Mononuclear cell (primary cell): ENCODE results near the gene ZNF630. TPM values are rescaled to one million over a fixed set of nuclear protein-coding genes. Genes with fewer than 3 reads are reported as not detected.
A peak's percentile ranks its signal among the peaks of the same experiment; 100 is the strongest.
"Not testable (repeated sequence)": the region's sequence is repeated elsewhere in the genome, so short reads cannot be mapped to it uniquely, and the experiment has no call there.

Experiments used
- H3K27me3 ChIP-seq: 2 replicates; pipeline ENCODE4 v1.6.0; 2011; ENCODE audit warnings: low read length, control low read depth; ENCODE audit not compliant: insufficient read depth
- H3K4me1 ChIP-seq: 2 replicates; pipeline ENCODE4 v1.5.1; 2011; ENCODE audit warnings: mild to moderate bottlenecking, low read length, control low read depth; ENCODE audit not compliant: insufficient read depth
- H3K4me3 ChIP-seq: 2 replicates; pipeline ENCODE4 v1.5.1; 2011; ENCODE audit warnings: mild to moderate bottlenecking, low read length, moderate library complexity
- H3K9me3 ChIP-seq: 2 replicates; pipeline ENCODE4 v1.5.1; 2011; ENCODE audit warnings: low read depth, mild to moderate bottlenecking, control low read depth, low read length
- total RNA-seq: library from RNA; depleted of rRNA; stranded (reverse); fragments of >200 nt; gene quantifications from one replicate; pipeline ENCODE4 v1.2.3, GENCODE V29; 2012

Gene ZNF630
- total RNA-seq, 1 donor = 1.6 TPM

- H3K4me3 ChIP-seq = no peak overlapping the region
- no peaks in the 10 kb centered on the region for H3K4me1 ChIP-seq
- peaks cover 18% of the 10 kb centered on the region for H3K9me3 ChIP-seq
- no peaks in the 10 kb centered on the region for H3K27me3 ChIP-seq
Measured at GRCh38 chrX:48058621-48059295, 12.7 kb downstream of the ZNF630 start.

DNA sequence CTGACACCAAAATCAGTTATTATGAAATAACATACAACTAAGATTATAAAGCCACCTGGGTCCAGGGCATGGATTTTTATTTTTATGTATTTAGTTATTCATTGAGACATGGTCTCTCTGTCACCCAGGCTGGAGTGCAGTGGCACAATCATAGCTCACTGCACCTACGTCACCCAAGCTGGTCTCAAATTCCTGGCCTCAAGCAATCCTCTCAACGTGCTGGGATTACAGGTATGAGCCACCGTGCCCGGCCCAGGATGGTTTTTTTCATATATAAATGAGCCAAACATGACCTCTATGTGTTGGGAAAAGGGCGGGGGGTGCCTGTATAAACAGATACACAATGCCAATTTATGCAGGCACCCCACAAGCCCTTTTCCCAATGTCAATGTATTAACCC, 24.6 kb downstream of the ZNF630 start:
- no peaks in the 10 kb centered on the region for H3K4me1 ChIP-seq
- H3K4me3 ChIP-seq = no peak overlapping the region
- no peaks in the 10 kb centered on the region for H3K27me3 ChIP-seq
- no peaks in the 10 kb centered on the region for H3K9me3 ChIP-seq

- no peaks in the 10 kb centered on the region for H3K27me3 ChIP-seq
- no peaks in the 10 kb centered on the region for H3K9me3 ChIP-seq
- H3K4me3 ChIP-seq = no peak overlapping the region
- H3K4me1 ChIP-seq = no peaks in the 10 kb centered on the region
Measured at GRCh38 chrX:48045410-48046311, 25.8 kb downstream of the ZNF630 start.

DNA sequence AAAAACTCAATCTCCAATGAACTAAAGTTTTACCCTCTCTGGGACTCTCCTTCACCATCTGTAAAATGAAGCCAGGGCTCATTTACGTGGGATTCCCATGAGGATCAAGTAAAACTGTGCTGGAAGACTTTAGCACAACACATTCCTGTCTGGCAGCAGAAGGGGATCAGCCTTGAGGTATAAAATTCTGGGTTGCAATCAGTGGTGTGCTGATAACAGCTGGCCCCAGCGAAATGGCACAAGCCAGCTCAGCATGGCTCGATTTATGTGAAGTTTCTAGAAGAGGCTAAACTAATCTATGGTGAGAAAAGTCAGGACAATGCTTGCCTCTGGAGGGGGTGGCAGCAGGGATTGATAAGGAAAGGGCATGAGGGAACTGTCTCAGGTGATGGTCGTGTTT, 28.4 kb downstream of the ZNF630 start:
- H3K4me3 ChIP-seq = no peak overlapping the region
- H3K27me3 ChIP-seq = no peaks in the 10 kb centered on the region
- no peaks in the 10 kb centered on the region for H3K9me3 ChIP-seq
- no peaks in the 10 kb centered on the region for H3K4me1 ChIP-seq

GRCh38 chrX:48035891-48036290, 35.5 kb downstream of the ZNF630 start:
- Histone ChIP-seq H3K4me3 (no peak overlapping the region), H3K4me1 (no peaks in the 10 kb centered on the region), H3K9me3 (no peaks in the 10 kb centered on the region), H3K27me3 (no peaks in the 10 kb centered on the region)

GRCh38 chrX:48030641-48031173, 40.7 kb downstream of the ZNF630 start:
- not testable (repeated sequence) for H3K4me1 ChIP-seq, H3K27me3 ChIP-seq, H3K9me3 ChIP-seq, H3K4me3 ChIP-seq

GRCh38 chrX:48030237-48030636, 41.2 kb downstream of the ZNF630 start:
- no peaks in the 10 kb centered on the region for H3K9me3 ChIP-seq
- H3K27me3 ChIP-seq = no peaks in the 10 kb centered on the region
- H3K4me1 ChIP-seq = peaks cover 4% of the 10 kb centered on the region
- H3K4me3 ChIP-seq = no peak overlapping the region

DNA sequence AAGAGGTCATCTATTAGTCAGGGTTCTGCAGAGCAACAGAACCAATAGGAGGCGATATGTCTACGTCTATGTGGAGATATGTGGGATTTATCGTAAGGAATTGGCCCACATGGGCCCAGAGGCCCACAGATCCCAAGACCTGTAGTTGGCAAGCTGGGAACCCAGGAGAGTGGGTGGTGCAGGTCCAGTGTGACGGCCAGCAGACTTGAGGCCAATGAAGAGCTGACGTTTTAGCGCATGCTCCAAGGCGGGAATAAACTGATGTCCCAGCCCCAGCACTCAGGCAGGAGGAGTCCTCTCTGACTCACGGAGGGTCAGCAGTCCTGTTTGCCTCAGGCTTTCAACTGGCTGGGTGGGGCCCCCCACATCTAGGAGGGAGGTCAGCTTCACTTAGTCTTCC, 43.3 kb downstream of the ZNF630 start:
- Histone ChIP-seq H3K27me3 (no peaks in the 10 kb centered on the region), H3K4me3 (no peak overlapping the region), H3K4me1 (peaks cover 4% of the 10 kb centered on the region), H3K9me3 (no peaks in the 10 kb centered on the region)

DNA sequence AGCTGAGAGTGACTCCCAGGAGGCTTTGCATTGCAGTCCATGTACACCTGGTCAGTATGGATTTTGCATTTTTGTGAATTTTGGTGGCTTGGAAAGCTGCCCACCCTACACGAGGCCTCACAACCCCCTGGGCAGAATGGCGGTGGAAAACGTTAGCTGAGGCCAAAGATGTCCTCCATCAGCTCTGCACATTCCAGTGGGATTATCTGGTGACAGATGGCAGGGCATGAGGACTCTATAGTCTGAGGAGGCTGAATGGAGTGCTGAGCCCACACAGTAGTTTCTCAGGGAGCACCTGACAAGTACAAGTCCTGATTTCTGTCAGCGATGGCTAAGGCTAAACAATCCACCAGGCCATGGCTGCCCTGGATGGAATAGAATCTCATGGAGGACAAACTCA, 43.9 kb downstream of the ZNF630 start:
- H3K9me3 ChIP-seq, H3K4me1 ChIP-seq, H3K4me3 ChIP-seq, H3K27me3 ChIP-seq: not testable (repeated sequence)

DNA sequence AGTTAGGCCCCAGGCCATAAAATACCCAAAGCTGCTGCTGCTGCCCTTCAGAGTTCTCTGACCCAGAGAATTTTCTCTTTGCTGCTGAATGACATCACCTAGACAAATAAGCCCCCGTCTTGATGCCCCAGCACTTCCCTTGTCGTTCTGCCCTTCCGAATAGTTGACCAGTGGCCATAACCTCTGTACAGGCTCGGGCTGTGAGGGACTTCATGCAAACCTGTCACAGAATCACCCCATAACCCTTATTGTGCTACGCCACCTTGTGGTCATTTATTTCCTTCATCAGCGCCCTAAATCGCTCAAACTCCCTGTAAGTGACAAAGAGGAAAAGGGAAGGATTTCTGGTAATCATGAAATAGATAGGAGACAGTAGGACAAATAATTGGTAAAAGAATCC, 45.9 kb downstream of the ZNF630 start:
- H3K4me3 ChIP-seq = no peak overlapping the region
- no peaks in the 10 kb centered on the region for H3K9me3 ChIP-seq
- H3K4me1 ChIP-seq = peaks cover 8% of the 10 kb centered on the region
- no peaks in the 10 kb centered on the region for H3K27me3 ChIP-seq

GRCh38 chrX:48022738-48023137, 48.7 kb downstream of the ZNF630 start:
- H3K27me3 ChIP-seq = no peaks in the 10 kb centered on the region
- peaks cover 8% of the 10 kb centered on the region for H3K4me1 ChIP-seq
- H3K9me3 ChIP-seq = no peaks in the 10 kb centered on the region
- no peak overlapping the region for H3K4me3 ChIP-seq

- H3K4me1 ChIP-seq = peaks cover 8% of the 10 kb centered on the region
- H3K4me3 ChIP-seq = no peak overlapping the region
- H3K9me3 ChIP-seq = no peaks in the 10 kb centered on the region
- H3K27me3 ChIP-seq = no peaks in the 10 kb centered on the region
Measured at GRCh38 chrX:48022100-48022499, 49.3 kb downstream of the ZNF630 start.

DNA sequence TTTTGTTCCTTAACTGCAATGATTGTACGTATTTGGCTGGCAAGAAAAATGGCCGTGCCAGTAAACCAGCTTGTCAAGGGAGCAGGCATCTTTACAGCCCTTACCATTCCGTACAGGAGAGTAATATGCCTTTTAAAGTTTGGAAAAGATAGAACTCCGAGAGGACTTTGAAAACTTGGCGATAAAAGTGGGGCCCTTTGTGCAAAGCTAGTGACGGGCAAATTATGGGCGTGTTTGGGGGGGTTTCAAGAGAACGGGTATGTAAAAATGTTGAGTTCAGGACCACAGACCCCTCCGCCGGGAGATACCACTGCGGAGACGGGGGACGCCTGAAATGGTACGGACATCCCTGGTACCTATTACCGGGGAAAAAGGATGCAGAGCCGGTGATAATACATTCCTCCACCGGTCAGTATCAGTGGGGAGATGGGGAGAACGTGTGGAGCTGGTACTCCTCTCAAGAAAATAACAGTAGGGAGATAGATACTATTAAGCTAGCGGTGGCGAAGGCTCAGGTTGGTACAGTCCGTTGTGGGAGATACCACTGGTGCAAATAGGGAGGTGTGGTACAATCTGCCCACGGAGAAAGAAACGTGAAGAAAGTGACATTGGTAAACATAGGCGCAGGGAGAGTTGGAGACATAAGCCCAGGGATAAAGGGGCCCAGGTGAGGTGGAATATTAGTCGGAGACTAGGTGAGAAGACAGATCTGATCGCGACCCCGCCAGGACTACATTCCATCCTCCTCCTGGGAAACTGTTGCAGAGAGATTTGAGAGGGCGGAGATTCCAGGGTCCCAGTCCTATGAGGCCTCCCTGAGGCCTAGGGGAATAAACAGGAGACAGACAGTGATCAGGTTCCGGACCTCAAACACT, 50.2 kb downstream of the ZNF630 start:
- Histone ChIP-seq H3K27me3 (no peaks in the 10 kb centered on the region), H3K4me1 (peaks cover 5% of the 10 kb centered on the region), H3K4me3 (peak overlapping the region; percentile 67)

DNA sequence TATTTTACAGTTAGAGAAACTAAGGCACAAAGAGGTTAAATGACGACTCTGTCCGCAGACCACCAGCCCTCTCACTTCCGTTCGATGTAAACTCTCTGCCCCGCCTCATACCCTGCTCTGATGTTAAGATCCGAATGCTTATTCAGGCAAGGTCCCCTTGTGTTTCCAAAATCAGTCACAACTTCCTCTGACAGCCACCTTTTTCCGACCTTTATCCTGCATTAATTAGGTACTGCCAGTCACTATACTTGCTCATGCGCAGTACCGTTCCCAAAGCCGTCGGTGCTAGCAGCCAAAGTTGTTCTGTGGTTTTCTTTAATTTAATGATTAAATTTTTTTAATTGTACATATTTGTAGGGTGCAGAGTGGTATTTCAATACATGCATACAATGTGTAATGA, 51.0 kb downstream of the ZNF630 start:
- peak overlapping the region; percentile 67 for H3K4me3 ChIP-seq
- not testable (repeated sequence) for H3K27me3 ChIP-seq, H3K4me1 ChIP-seq, H3K9me3 ChIP-seq

More for the DNA sequence above, 50.2 kb downstream of the ZNF630 start:
- no peaks in the 10 kb centered on the region for H3K9me3 ChIP-seq

- not testable (repeated sequence) for H3K4me3 ChIP-seq, H3K4me1 ChIP-seq
Measured at GRCh38 chrX:48019892-48020291, 51.5 kb downstream of the ZNF630 start.

More at GRCh38 chrX:48019892-48020291, 51.5 kb downstream of the ZNF630 start:
- not testable (repeated sequence) for H3K27me3 ChIP-seq, H3K9me3 ChIP-seq
